Left cardiac atrium (tissue), 4 donors: ENCODE measurements around the gene GIT2. TPM values are rescaled to one million over a fixed set of nuclear protein-coding genes. Genes with fewer than 3 reads are reported as not detected.
"Not testable (repeated sequence)": the region's sequence is repeated elsewhere in the genome, so short reads cannot be mapped to it uniquely, and the experiment has no call there.

Experiments
- ATAC-seq, 2 donors: fragments of 200-7000 bp; cut with Tn5 transposase; one replicate each; pipeline ENCODE4 v1.9.1; 2020; ENCODE audit warnings: mild to moderate bottlenecking in 2 of 2, moderate library complexity in 2 of 2
- DNase-seq: peaks from one replicate; pipeline ENCODE4 v3.0.0-alpha.2; 2020
- intact Hi-C, 2 donors: fragments of 100-400 bp; cut with DNase I; formaldehyde crosslinking; loops; one replicate each; pipeline versions ENCODE4 v1.14.1 to v1.15.1; 2022 to 2023
- long read RNA-seq: library from polyadenylated mRNA; unstranded; transcript quantifications from one replicate; pipeline ENCODE4 v2.0.0, GENCODE V29; 2021
- total RNA-seq, 2 donors: library from RNA; stranded (reverse); fragmentation: NEBNext Ultra II Directional; extraction: Animal tissue kit (Norgen Biotek cat#: 25700); gene quantifications; one replicate each; pipeline ENCODE4 v1.2.1, GENCODE V29; 2021
- donor health status: DM: no; HTN: yes; CAD: no.
- donor health status: DM: no; HTN: yes; CAD: no; lungs with severe emphysema.
- donor health status: DM: yes; HTN: yes; CAD: no.
- donor health status: Dilated cardiomyopathy.

Gene GIT2
- total RNA-seq: 10 to 100 TPM; 34.5 to 35.3 TPM
- long read RNA-seq, full-length matches to known transcripts: 9 of 38 reads
- long read RNA-seq, partial matches to known transcripts: 16 of 38 reads
- long read RNA-seq, other reads (novel, unspliced or antisense): 13 of 38 reads

GRCh38 chr12:109995686-109996482 is at the start of gene GIT2:
GIT2 (minus strand) TSS chr12:109996368; CDS start chr12:109996224, 144 bp downstream.
- ATAC-seq: peak; percentile 91 to 93
- intact Hi-C loops: no loop called here
- DNase-seq: peak; percentile 95

GRCh38 chr12:110042264-110042663 is 46.1 kb upstream of the GIT2 start:
- DNase-seq (no peak), ATAC-seq (peak; percentile 37 to 67)
- intact Hi-C loops: no loop called here

DNA sequence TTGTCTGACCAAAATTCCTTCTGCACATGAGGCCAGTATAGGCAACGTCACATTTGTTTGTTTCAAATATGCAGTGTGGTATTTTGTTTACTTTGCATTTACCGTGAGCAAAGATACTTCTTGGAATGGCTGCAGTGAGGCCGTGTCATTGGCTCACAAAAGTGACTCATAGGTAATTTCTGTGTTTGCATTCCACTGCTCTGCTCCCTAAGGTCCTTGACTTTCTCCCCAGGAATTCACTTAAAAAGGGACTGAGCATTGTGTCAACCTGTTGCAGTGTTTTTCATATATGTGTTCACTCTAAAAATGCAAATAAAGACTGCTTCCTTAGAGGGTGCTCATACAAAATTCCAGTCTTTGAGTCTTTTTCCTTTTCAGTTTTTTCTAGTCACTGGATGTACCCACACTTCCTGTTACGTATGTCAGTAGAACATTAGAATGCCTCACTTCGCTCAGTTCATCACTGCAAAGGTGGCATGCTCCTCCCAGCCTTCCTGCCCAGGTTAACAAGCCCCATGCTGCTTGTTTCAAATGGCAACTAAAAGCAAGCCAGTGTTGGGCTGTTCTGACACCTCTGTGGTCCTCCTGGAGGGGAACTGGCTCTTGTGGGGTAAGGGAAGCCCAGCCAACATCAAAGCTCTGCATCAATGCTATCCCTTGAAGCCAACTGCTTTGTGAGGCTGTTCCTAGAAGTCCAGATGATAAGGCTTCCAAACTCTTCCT is 43.1 kb upstream of the GIT2 start:
- intact Hi-C loops: no loop called here
- no peak for ATAC-seq
- DNase-seq: no peak

DNA sequence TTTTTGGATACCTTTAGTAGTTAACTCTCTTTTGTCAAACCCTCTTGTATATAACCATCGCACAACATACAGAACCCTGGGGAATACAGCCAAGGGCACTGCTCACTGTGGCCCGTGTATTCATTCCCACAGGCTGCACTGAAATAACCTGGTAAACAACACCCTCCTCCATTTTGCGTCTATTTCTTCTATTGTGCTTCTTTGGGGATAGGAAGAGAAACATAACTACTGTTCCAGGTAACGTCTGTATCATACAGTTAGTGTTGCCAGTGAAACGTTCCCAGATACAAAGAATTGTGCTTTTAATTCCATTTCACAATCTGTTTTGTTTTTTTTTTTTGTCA is 42.5 kb upstream of the GIT2 start:
- DNase-seq: no peak
- no peak for ATAC-seq
- intact Hi-C loops: no loop called here

DNA sequence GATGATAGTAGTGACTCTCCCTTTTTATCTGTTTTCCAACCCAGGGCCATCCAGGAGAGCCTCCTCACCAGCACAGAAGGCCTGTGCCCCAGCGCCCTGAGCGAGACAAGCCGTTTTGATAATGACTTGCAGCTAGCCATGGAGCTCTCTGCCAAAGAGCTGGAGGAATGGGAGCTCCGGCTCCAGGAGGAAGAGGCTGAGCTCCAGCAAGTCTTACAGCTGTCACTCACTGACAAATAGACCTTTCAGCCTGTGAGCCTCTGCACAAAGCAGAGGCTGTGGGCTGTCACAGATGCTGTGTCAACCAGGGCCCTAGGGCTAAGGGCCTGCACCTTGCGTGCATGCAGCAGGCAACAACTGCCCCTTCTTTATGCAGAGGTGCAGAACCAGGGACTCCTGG is 41.1 kb upstream of the GIT2 start:
- ATAC-seq: peak in 1 of 2 donors; percentile 34
- DNase-seq: no peak
- intact Hi-C loops: no loop called here

- intact Hi-C loops: no loop called here
- ATAC-seq: no peak
Measured at GRCh38 chr12:110035534-110036104, 39.5 kb upstream of the GIT2 start.

GRCh38 chr12:110033888-110034287 is 37.7 kb upstream of the GIT2 start:
- no peak for DNase-seq
- no peak for ATAC-seq
- intact Hi-C loops: no loop called here

More at GRCh38 chr12:110035534-110036104, 39.5 kb upstream of the GIT2 start:
- no peak for DNase-seq

DNA sequence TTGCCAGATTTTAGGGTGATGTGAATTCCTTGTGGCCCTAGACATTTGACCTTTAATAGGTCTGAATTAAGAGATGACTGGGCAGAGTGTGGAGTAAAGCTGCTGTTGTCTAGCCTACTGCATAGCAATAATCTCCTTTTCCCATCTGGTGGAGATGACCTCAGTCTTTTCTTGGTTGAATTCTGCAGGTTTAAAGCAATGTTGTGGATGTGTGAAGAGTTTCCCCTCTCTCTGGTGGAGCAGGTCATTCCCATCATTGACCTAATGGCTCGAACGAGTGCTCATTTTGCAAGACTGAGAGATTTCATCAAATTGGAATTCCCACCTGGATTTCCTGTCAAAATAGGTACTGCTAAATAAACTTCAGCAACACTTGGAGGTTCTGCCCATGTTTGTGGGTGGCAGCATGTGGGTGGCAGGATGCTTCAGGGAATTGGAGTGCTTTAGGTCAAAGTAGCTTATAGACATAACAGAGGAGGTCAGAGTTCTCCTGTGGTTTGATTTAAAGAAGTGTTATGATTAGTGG is 33.2 kb upstream of the GIT2 start:
- intact Hi-C loops: no loop called here
- ATAC-seq (no peak), DNase-seq (no peak)

- ATAC-seq (no peak), DNase-seq (no peak)
- intact Hi-C loops: no loop called here
Measured at GRCh38 chr12:110028323-110028722, 32.2 kb upstream of the GIT2 start.

GRCh38 chr12:110024051-110024450 is 27.9 kb upstream of the GIT2 start:
- intact Hi-C loops: no loop called here
- no peak for ATAC-seq

GRCh38 chr12:110023059-110023980 is 27.2 kb upstream of the GIT2 start:
- intact Hi-C loops: no loop called here
- peak in 1 of 2 donors; percentile 36 for ATAC-seq
- DNase-seq: no peak

More at GRCh38 chr12:110024051-110024450, 27.9 kb upstream of the GIT2 start:
- DNase-seq: no peak

GRCh38 chr12:110020956-110021355 is 24.8 kb upstream of the GIT2 start:
- DNase-seq (no peak), ATAC-seq (no peak)
- intact Hi-C loops: no loop called here

DNA sequence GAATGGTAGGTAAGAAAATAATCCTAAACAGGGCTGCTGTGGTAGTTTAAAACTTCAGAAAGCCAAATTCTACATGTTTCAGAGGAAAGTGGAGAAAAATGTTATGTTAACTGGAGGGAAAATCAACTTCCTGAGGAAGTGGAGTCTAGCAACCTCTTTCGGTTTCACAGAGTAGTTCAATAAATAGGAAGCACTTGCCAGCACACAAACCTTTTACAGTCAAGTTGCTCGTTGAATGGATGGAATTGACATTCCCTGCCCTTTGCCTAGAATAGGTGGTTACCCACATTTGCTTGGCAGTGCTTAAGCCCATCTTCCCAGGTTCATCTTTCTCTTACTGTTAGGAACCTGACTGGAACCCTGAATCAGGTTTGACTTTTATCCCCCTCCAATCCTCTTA is 19.0 kb upstream of the GIT2 start:
- intact Hi-C loops: no loop called here
- DNase-seq (no peak), ATAC-seq (no peak)

DNA sequence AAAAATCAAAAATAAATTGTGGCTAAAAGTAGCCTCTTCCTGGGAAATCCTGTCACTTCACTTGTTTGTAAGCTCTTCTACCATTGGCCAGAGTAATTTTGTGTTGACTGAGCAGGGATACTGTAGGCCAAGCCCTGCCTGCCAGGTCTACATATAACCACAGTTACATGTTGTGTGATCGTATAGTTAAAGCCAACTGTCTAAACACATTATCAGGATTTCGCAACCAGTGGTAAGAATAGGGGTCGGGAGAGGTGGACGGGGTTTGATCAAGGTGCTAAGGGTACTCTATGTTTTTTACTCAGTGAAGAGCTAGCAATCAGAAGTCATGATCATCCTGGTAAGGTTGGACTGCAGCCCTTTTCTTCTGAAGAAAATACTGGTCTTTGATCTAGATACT is 16.5 kb upstream of the GIT2 start:
- ATAC-seq: no peak
- intact Hi-C loops: no loop called here

DNA sequence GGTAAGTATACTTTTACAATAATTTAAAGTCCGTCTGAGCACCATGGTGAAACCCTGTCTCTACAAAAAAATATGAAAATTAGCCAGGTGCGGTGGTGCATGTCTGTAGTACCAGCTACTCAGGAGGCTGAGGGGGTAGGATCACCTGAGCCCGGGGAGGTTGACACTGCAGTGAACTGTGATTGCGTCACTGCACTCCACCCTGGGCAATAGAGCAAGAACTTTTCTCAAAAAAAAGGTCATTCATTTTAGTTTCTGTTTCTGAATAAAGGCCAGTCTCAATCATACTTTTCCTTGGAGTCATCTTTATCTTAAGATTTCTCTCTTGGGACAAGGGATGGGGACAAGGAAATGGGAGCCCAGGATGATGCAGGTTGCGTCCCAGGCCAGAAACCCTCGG is 16.0 kb upstream of the GIT2 start:
- intact Hi-C loops: no loop called here
- DNase-seq: no peak
- ATAC-seq: no peak

More for the DNA sequence above, 16.5 kb upstream of the GIT2 start:
- no peak for DNase-seq

- no peak for DNase-seq
- no peak for ATAC-seq
- intact Hi-C loops: no loop called here
Measured at GRCh38 chr12:110010853-110011723, 14.9 kb upstream of the GIT2 start.

GRCh38 chr12:110008681-110009398 is 12.7 kb upstream of the GIT2 start:
- intact Hi-C loops, ATAC-seq, DNase-seq: not testable (repeated sequence)
